A673 (cell line): Measurements from ENCODE around the gene SERINC5.

Experiments
- EZH2 ChIP-seq: fragments of 200-600 bp; sonication (generic); IDR thresholded peaks from 2 replicates; pipeline ENCODE4 v1.6.1; 2017; ENCODE audit warnings: borderline replicate concordance, low read depth, mild to moderate bottlenecking, mixed read lengths, antibody characterized with exemption, low read length; ENCODE audit not compliant: poor library complexity, severe bottlenecking
- TF ChIP-seq, protein P1 (sequence below): fragments of 300-800, 200-600 bp; sonication (generic); conservative IDR thresholded peaks from 2 replicates; pipeline ENCODE4 v1.5.1; 2017; ENCODE audit warnings: low read depth, mild to moderate bottlenecking, antibody characterized with exemption, low read length, moderate library complexity, mixed read lengths

DNA sequence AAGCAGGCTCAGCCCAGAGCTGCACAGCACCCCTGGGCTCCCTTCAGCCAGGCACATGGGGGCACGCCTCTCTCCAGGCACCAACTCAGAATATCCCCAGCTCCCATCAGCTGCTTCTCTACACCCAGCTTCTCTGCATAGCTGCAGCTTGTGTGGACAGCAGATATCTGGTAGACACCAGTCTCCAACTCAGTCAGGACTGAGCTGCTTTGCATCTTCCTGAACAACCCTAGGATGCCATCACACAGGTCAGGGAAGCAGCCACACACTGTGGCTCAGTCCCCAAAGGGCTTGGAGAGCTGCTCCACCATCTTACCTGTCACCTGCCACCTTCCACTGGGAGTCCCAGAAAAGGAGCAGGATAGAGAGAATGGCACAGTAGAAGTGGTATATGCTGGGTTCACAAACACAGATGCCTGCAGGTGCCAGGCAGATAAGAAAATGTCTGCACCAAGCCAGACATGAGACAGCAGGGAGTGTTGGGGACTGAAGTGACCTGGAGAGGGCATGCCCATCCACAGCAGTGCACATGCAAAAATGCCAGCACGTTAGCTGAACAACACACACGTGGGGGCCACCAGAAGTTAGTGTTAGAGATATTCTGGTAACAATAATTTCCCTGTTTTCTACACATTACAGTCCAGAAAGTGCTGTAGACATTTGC is 178.7 kb downstream of the SERINC5 start:
- TF ChIP-seq, protein P1, sequence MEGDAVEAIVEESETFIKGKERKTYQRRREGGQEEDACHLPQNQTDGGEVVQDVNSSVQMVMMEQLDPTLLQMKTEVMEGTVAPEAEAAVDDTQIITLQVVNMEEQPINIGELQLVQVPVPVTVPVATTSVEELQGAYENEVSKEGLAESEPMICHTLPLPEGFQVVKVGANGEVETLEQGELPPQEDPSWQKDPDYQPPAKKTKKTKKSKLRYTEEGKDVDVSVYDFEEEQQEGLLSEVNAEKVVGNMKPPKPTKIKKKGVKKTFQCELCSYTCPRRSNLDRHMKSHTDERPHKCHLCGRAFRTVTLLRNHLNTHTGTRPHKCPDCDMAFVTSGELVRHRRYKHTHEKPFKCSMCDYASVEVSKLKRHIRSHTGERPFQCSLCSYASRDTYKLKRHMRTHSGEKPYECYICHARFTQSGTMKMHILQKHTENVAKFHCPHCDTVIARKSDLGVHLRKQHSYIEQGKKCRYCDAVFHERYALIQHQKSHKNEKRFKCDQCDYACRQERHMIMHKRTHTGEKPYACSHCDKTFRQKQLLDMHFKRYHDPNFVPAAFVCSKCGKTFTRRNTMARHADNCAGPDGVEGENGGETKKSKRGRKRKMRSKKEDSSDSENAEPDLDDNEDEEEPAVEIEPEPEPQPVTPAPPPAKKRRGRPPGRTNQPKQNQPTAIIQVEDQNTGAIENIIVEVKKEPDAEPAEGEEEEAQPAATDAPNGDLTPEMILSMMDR: no peak
- TF ChIP-seq EZH2: no peak
